GM10266 (cell line): ENCODE data around the gene IL17RB.

ENCODE experiments used
- DNase-seq: peaks from one replicate; pipeline ENCODE4 v3.0.0; 2012; ENCODE audit errors: extremely low spot score
- CTCF ChIP-seq: IDR thresholded peaks from 2 replicates; pipeline ENCODE4 v1.5.1; 2012; ENCODE audit warnings: mild to moderate bottlenecking, low read depth; ENCODE audit not compliant: control insufficient read depth, insufficient read depth; ENCODE audit errors: missing control alignments

The IL17RB gene

GRCh38 chr3:53849916-53850315, 3.5 kb downstream of the IL17RB start:
- no peak for TF ChIP-seq CTCF
- no peak for DNase-seq

- no peak for TF ChIP-seq CTCF
- no peak for DNase-seq
Observed at GRCh38 chr3:53850895-53851294, 4.5 kb downstream of the IL17RB start.

- TF ChIP-seq CTCF = no peak
- DNase-seq = no peak
Observed at GRCh38 chr3:53856964-53857363, 10.6 kb downstream of the IL17RB start.

- DNase-seq = no peak
Observed at GRCh38 chr3:53858096-53858741, 11.9 kb downstream of the IL17RB start.

GRCh38 chr3:53859178-53859577, 12.8 kb downstream of the IL17RB start:
- TF ChIP-seq CTCF = no peak
- DNase-seq = no peak

More at GRCh38 chr3:53858096-53858741, 11.9 kb downstream of the IL17RB start:
- no peak for TF ChIP-seq CTCF

GRCh38 chr3:53860196-53860595, 13.8 kb downstream of the IL17RB start:
- TF ChIP-seq CTCF = no peak
- DNase-seq = no peak

GRCh38 chr3:53862241-53862640, 15.9 kb downstream of the IL17RB start:
- no peak for DNase-seq
- TF ChIP-seq CTCF = no peak
